NCI-H774 (cell line): ENCODE results near the gene RNF19B.
"Not testable (repeated sequence)": the region's sequence is repeated elsewhere in the genome, so short reads cannot be mapped to it uniquely, and the experiment has no call there.

Experiments used
- DNase-seq: peaks from one replicate; lab custom pipeline; 2025; lab: John Stamatoyannopoulos, UW

RNF19B gene

GRCh38 chr1:32991819-32992488, 27.3 kb upstream of the RNF19B start:
- DNase-seq: no peak

DNA sequence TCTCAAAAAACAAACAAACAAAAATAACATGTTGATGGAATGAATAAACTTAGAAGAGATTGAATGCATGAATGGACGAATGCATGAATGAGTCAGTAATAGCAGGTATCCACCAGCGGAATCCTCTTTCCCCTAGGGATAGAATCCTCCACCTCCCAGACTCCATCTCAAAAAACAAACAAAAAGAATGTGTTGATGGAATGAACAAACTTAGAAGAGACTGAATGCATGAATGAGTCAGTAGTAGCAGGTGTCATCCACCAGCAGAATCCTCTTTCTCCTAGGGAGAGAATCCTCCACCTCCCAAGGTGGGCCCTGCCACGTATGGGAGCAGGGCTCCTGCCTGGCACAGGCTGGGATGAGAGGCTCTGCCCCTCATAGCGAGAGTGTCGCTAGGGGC, 26.8 kb upstream of the RNF19B start:
- no peak for DNase-seq

DNA sequence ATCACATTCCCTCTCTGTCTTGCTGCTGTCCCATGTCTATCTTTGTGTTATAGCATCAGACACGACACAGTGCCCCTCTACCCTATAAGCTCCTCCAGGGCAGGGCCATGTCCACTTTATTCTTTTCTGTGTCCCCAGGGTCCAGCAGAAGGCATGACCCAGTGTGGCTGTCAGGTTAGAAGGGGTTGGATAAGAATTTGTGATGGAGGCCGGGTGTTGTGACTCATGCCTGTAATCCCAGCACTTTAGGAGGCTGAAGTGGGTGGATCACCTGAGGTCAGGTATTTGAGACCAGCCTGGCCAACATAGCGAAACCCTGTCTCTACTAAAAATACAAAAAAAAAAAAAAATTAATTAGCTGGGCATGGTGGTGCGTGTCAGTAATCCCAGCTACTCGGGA, 26.3 kb upstream of the RNF19B start:
- no peak for DNase-seq

GRCh38 chr1:32989160-32990050, 24.8 kb upstream of the RNF19B start:
- no peak for DNase-seq

DNA sequence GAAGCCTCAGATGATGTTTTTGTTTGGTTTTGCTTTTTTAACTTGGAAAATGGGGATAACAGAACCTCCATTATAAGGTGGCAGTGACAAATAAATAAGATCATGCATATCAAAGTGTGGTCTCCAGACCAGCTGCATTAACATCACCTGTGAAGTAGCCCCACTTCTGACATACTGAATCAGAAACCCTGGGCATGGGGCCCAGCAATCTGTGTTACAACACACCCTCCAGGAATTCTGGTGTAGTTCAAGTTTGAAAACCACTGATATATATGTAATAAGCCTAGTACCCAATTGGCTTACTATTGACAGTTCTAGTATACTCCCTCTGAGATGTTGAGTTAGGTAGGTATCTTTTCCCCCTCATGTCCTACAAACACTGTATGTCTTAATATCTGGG, 24.1 kb upstream of the RNF19B start:
- DNase-seq: no peak

GRCh38 chr1:32985226-32985625, 20.6 kb upstream of the RNF19B start:
- DNase-seq: no peak

DNA sequence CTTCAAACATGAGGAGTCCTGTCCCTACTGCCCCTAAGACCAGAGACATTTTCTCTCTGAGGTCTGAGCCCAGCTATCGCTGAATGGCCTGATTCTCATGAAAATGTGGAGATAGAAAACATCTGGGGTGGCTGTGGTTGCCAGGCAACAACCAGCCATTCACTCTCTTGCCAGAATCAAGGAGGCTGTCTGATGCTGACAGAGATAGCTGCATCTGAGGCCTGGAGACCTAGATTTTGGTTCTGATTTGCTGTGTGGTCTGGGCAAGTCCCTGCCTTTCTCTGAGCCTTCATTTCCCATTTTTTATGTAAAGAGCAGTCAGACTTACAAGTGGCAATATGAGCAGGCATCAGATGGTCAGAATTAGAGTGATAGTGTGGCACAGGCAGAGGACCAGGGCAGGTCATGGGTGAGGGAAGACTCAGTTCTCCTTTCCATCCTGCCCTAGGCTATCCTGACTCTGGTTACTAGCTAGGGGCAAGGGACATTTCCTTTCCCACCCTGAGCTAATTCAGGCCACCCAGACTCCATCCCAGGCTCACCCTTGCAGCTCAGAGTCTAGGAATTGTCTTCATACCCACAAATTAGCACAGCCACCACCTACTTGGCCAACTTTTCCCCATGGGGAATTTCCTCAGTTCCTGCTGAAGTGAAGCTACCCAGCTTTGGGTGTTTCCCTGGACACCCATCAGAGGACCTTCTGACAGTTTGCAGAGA, 20.0 kb upstream of the RNF19B start:
- no peak for DNase-seq

GRCh38 chr1:32984090-32984454, 19.5 kb upstream of the RNF19B start:
- no peak for DNase-seq

GRCh38 chr1:32983020-32983419, 18.4 kb upstream of the RNF19B start:
- DNase-seq: no peak

- peak; percentile 81 for DNase-seq
Measured at GRCh38 chr1:32981003-32981901, 16.6 kb upstream of the RNF19B start.

- no peak for DNase-seq
Measured at GRCh38 chr1:32980080-32980479, 15.5 kb upstream of the RNF19B start.

DNA sequence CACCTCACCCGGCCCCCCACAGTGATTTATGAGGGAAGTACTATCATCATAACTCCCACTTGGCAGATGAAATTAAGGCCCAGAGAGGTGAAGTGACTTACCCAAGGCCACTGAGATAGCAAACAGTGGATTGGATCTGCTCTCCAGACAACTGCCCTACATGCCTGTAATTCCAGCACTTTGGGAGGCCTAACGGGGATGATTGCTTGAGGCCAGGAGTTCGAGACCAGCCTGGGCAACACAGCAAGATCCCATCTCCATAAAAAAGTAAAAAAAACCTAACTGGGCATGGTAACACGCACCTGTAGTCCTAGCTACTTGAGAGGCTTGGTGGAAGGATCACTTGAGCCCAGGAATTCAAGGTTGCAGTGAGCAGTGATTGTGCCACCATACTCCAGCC, 14.2 kb upstream of the RNF19B start:
- no peak for DNase-seq

GRCh38 chr1:32977546-32978087, 13.0 kb upstream of the RNF19B start:
- no peak for DNase-seq

DNA sequence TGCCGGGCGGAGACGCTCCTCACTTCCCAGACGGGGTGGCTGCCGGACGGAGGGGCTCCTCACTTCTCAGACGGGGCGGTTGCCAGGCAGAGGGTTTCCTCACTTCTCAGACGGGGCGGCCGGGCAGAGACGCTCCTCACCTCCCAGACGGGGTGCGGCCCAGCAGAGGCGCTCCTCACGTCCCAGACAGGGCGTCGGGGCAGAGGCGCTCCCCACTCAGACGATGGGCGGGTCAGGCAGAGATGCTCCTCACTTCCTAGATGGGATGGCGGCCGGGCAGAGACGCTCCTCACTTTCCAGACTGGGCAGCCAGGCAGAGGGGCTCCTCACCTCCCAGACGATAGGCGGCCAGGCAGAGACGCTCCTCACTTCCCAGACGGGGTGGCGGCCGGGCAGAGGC, 10.4 kb upstream of the RNF19B start:
- DNase-seq: not testable (repeated sequence)

DNA sequence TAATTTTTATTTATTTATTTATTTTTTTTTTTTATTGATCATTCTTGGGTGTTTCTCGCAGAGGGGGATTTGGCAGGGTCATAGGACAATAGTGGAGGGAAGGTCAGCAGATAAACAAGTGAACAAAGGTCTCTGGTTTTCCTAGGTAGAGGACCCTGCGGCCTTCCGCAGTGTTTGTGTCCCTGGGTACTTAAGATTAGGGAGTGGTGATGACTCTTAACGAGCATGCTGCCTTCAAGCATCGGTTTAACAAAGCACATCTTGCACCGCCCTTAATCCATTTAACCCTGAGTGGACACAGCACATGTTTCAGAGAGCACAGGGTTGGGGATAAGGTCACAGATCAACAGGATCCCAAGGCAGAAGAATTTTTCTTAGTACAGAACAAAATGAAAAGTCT, 8.8 kb upstream of the RNF19B start:
- not testable (repeated sequence) for DNase-seq

GRCh38 chr1:32972814-32973428, 8.3 kb upstream of the RNF19B start:
- peak; percentile 78 for DNase-seq

- no peak for DNase-seq
Measured at GRCh38 chr1:32971576-32971975, 7.0 kb upstream of the RNF19B start.

GRCh38 chr1:32971156-32971555, 6.5 kb upstream of the RNF19B start:
- no peak for DNase-seq

DNA sequence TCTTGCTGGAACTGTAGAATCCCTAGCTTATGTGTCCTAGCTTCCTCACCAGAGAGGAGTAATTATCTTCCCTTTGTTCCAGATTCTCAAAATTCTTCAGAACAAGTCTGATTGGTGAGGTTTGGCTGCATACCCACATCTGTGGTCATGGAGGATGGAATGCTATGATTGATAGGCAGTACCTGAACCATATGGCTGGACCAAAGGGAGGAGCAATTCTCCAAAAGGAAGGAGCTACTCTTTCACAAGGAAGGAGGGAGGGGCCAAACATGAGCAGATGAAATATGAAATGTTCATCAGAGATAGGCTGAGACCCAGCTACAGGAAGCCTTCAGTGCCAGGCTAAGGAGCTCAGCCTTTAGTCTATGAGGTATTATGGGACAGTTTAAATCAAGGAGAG, 5.0 kb upstream of the RNF19B start:
- DNase-seq: no peak

GRCh38 chr1:32967888-32968568, 3.4 kb upstream of the RNF19B start:
- DNase-seq: no peak

DNA sequence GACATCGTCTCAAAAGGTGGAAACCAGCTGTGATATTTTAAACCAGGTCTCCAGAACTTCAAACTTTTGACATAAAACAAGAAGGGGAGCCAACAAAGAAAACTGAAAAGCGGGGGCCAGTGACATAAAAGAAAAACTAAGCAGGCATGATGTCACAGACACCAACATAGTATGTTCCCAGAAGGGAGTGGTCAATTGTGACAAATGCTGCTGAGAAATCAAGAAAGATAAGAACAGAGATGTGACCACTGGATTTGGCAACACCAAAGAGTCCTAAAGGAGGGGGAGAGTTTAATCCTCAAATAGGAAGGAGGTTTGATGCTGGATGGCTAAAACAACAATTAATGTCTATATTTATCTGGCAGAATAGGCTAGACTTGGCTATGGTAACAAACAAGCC, 2.3 kb upstream of the RNF19B start:
- DNase-seq: no peak
